H1 (cell line): ENCODE results near the gene SYT6.

Experiments used
- CEBPB ChIP-seq: IDR thresholded peaks from 2 replicates; pipeline ENCODE4 v1.6.1; 2012; ENCODE audit warnings: low read depth, low read length
- CHD2 ChIP-seq: IDR thresholded peaks from 2 replicates; pipeline ENCODE4 v1.6.1; 2012; ENCODE audit warnings: low read length, improper control_type of control experiment
- CREB1 ChIP-seq: IDR thresholded peaks from 2 replicates; pipeline ENCODE4 v1.6.1; 2012; ENCODE audit warnings: inconsistent platforms
- EP300 ChIP-seq, 2 experiments: IDR thresholded peaks; 1 replicate in 1 of 2; 2 replicates in 1 of 2; pipeline ENCODE4 v1.6.1; 2011 to 2012; ENCODE audit warnings: low read depth in 2 of 2, low read length in 2 of 2, mild to moderate bottlenecking in 2 of 2, borderline replicate concordance in 1 of 2, inconsistent platforms in 1 of 2, moderate library complexity in 1 of 2
- GABPA ChIP-seq: IDR thresholded peaks from 2 replicates; pipeline ENCODE4 v1.6.1; 2011; ENCODE audit warnings: mild to moderate bottlenecking, low read length, moderate library complexity, borderline replicate concordance; ENCODE audit not compliant: insufficient read depth
- POLR2A ChIP-seq, 2 experiments: IDR thresholded peaks; 1 replicate in 1 of 2; 2 replicates in 1 of 2; pipeline ENCODE4 v1.6.1; 2011; ENCODE audit warnings: low read depth in 2 of 2, low read length in 2 of 2, mild to moderate bottlenecking in 2 of 2; ENCODE audit errors: control extremely low read depth in 1 of 2
- POLR2AphosphoS5 ChIP-seq: IDR thresholded peaks from 2 replicates; pipeline ENCODE4 v1.6.1; 2011; ENCODE audit warnings: low read depth, low read length
- RAD21 ChIP-seq, 2 experiments: IDR thresholded peaks in 1 of 2; conservative IDR thresholded peaks in 1 of 2; 2 replicates each; pipeline ENCODE4 v1.6.1; 2011; ENCODE audit warnings: low read depth in 2 of 2, low read length in 2 of 2, improper control_type of control experiment in 1 of 2, inconsistent platforms in 1 of 2, mild to moderate bottlenecking in 1 of 2, moderate library complexity in 1 of 2
- RBBP5 ChIP-seq: IDR thresholded peaks from 2 replicates; pipeline ENCODE4 v1.7.1; 2012; ENCODE audit warnings: low read depth, mild to moderate bottlenecking, inconsistent platforms, low read length, moderate library complexity, borderline replicate concordance
- RXRA ChIP-seq: IDR thresholded peaks from 2 replicates; pipeline ENCODE4 v1.6.1; 2011; ENCODE audit warnings: low read depth, mild to moderate bottlenecking, low read length, moderate library complexity; ENCODE audit not compliant: insufficient read depth
- TAF1 ChIP-seq: IDR thresholded peaks from 2 replicates; pipeline ENCODE4 v1.6.1; 2011; ENCODE audit warnings: mild to moderate bottlenecking, low read depth, low read length
- USF2 ChIP-seq: IDR thresholded peaks from 2 replicates; pipeline ENCODE4 v1.6.1; 2011; ENCODE audit warnings: low read length, improper control_type of control experiment
- TF ChIP-seq, protein P1 (sequence below), 3 experiments: IDR thresholded peaks; 1 replicate in 2 of 3; 2 replicates in 1 of 3; pipeline versions ENCODE4 v1.5.1 to v1.6.1; 2011; ENCODE audit warnings: low read length in 3 of 3, mild to moderate bottlenecking in 3 of 3, inconsistent platforms in 2 of 3, low read depth in 1 of 3, moderate library complexity in 1 of 3; ENCODE audit not compliant: insufficient read depth in 1 of 3; ENCODE audit errors: control extremely low read depth in 1 of 3

DNA sequence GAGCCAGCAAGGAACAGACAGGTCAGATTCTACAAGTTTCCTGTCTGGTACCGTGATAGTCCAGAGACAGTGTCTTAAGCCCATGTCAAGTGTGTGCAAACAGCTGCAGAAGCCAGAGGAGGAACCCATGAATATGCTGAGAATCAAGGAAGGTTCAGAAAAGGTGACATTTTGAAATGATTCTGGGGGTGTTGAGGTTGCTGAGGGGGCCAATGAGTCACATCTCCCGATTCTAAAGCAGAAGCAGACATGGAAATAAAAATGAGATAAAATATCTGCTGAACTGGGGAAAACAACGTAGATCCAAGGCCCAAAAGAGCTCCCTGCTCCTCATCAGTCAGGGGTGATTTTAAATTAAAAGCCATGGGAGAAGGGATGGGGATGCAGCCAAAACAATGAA is 15.8 kb upstream of the SYT6 start:
- TF ChIP-seq CREB1 (no peak), CEBPB (no peak), GABPA (no peak), POLR2AphosphoS5 (no peak), RBBP5 (no peak), POLR2A (IDR thresholded peaks at IDR 0.05; ENCODE audit: control extremely low read depth in 1 of 2, low read depth in 2 of 2, low read length in 2 of 2) (no peak), CHD2 (no peak), RXRA (no peak), TAF1 (no peak), USF2 (no peak), EP300 (IDR thresholded peaks at IDR 0.05; ENCODE audit: borderline replicate concordance in 1 of 2, low read depth in 2 of 2, low read length in 2 of 2) (no peak), RAD21 (IDR thresholded peaks at IDR 0.05 in 1 of 2, conservative IDR thresholded peaks at IDR 0.05 in 1 of 2; ENCODE audit: low read depth in 2 of 2, low read length in 2 of 2) (no peak)
- TF ChIP-seq, protein P1, sequence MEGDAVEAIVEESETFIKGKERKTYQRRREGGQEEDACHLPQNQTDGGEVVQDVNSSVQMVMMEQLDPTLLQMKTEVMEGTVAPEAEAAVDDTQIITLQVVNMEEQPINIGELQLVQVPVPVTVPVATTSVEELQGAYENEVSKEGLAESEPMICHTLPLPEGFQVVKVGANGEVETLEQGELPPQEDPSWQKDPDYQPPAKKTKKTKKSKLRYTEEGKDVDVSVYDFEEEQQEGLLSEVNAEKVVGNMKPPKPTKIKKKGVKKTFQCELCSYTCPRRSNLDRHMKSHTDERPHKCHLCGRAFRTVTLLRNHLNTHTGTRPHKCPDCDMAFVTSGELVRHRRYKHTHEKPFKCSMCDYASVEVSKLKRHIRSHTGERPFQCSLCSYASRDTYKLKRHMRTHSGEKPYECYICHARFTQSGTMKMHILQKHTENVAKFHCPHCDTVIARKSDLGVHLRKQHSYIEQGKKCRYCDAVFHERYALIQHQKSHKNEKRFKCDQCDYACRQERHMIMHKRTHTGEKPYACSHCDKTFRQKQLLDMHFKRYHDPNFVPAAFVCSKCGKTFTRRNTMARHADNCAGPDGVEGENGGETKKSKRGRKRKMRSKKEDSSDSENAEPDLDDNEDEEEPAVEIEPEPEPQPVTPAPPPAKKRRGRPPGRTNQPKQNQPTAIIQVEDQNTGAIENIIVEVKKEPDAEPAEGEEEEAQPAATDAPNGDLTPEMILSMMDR (IDR thresholded peaks at IDR 0.05; ENCODE audit: control extremely low read depth in 1 of 3, insufficient read depth in 1 of 3, low read depth in 1 of 3, low read length in 3 of 3), result no peak
